GM23248 (cell line): ENCODE data around the gene KCNH3. TPM values are rescaled to one million over a fixed set of nuclear protein-coding genes. Genes with fewer than 3 reads are reported as not detected.

Experiments used
- DNase-seq: peaks from one replicate; pipeline ENCODE4 v3.0.0-alpha.2; 2015
- H2AFZ ChIP-seq: fragments of 200-600 bp; sonication (generic); 2 replicates; pipeline ENCODE4 v1.6.1; 2016; ENCODE audit warnings: antibody characterized with exemption
- H3F3A ChIP-seq: fragments of 200-600 bp; sonication (generic); 2 replicates; pipeline ENCODE4 v1.6.1; 2016; ENCODE audit warnings: mild to moderate bottlenecking, antibody characterized with exemption, mixed run types; ENCODE audit not compliant: insufficient read depth
- H3K27ac ChIP-seq: fragments of 200-600 bp; sonication (generic); 2 replicates; pipeline ENCODE4 v1.5.1; 2016; ENCODE audit warnings: mild to moderate bottlenecking
- H3K27me3 ChIP-seq: fragments of 200-600 bp; sonication (generic); replicated peaks from 2 replicates; pipeline ENCODE4 v1.6.1; 2016; ENCODE audit warnings: mild to moderate bottlenecking; ENCODE audit not compliant: insufficient read depth
- H3K36me3 ChIP-seq: fragments of 200-600 bp; sonication (generic); 2 replicates; pipeline ENCODE4 v1.6.1; 2016; ENCODE audit warnings: low read depth, mild to moderate bottlenecking
- H3K4me1 ChIP-seq: fragments of 200-600 bp; sonication (generic); 2 replicates; pipeline ENCODE4 v1.6.1; 2016; ENCODE audit warnings: mild to moderate bottlenecking; ENCODE audit not compliant: insufficient read depth
- H3K4me2 ChIP-seq: fragments of 200-600 bp; sonication (generic); one replicate; pipeline ENCODE4 v1.6.1; 2016; ENCODE audit warnings: mild to moderate bottlenecking; ENCODE audit not compliant: unreplicated experiment
- H3K4me3 ChIP-seq: fragments of 200-600 bp; sonication (generic); 2 replicates; pipeline ENCODE4 v1.5.1; 2016; ENCODE audit warnings: mild to moderate bottlenecking
- H3K79me2 ChIP-seq: fragments of 200-600 bp; sonication (generic); 2 replicates; pipeline ENCODE4 v1.6.1; 2016; ENCODE audit warnings: mild to moderate bottlenecking; ENCODE audit not compliant: insufficient read depth
- H3K9ac ChIP-seq: fragments of 200-600 bp; sonication (generic); 2 replicates; pipeline ENCODE4 v1.6.1; 2016; ENCODE audit warnings: mild to moderate bottlenecking
- H3K9me2 ChIP-seq: fragments of 200-600 bp; sonication (generic); 2 replicates; pipeline ENCODE4 v1.6.1; 2016; ENCODE audit warnings: mixed run types, mild to moderate bottlenecking, moderate library complexity; ENCODE audit not compliant: insufficient read depth
- H3K9me3 ChIP-seq: fragments of 200-600 bp; sonication (generic); one replicate; pipeline ENCODE4 v1.6.1; 2017; ENCODE audit warnings: low read depth
- H4K20me1 ChIP-seq: fragments of 200-600 bp; sonication (generic); 2 replicates; pipeline ENCODE4 v1.6.0; 2016; ENCODE audit not compliant: insufficient read depth
- EZH2 ChIP-seq: fragments of 200-600 bp; sonication (generic); IDR thresholded peaks from 2 replicates; pipeline ENCODE4 v1.6.1; 2018; ENCODE audit warnings: antibody characterized with exemption, mild to moderate bottlenecking; ENCODE audit not compliant: insufficient read depth, poor library complexity, severe bottlenecking
- EZH2phosphoT487 ChIP-seq: fragments of 200-600 bp; sonication (generic); IDR thresholded peaks from 2 replicates; pipeline ENCODE4 v1.6.1; 2018; ENCODE audit warnings: antibody characterized with exemption, moderate library complexity, mild to moderate bottlenecking, low read depth; ENCODE audit not compliant: insufficient read depth
- WGBS, 2 experiments: methylation state at CpG; one replicate each; pipeline ENCODE4 v1.1.6; 2015 to 2017; ENCODE audit warnings: low lambda C conversion rate in 2 of 2, low coverage in 1 of 2; ENCODE audit errors: missing lambda C conversion rate in 2 of 2; 5-methylcytosine and 5-hydroxymethylcytosine counted together
- in situ Hi-C: fragments of 300-500 bp; cut with MboI; formaldehyde crosslinking; loops from 2 replicates; pipeline ENCODE4 v1.15.0; 2020
- polyA plus RNA-seq: library from polyadenylated mRNA; unstranded; fragments of >200 nt; fragmentation: Nextera tagmentation; extraction: Ambion mirVana; gene quantifications from 2 replicates; pipeline ENCODE4 v1.2.1, GENCODE V29; 2016
- total RNA-seq: library from RNA; depleted of rRNA; stranded (reverse); fragments of >200 nt; shearing (Covaris generic); gene quantifications from 2 replicates; pipeline ENCODE4 v1.2.3, GENCODE V29; 2014

Gene KCNH3
- total and polyA plus RNA-seq, 2 experiments from 2014 or later: 0.09 TPM; not detected in 1

DNA sequence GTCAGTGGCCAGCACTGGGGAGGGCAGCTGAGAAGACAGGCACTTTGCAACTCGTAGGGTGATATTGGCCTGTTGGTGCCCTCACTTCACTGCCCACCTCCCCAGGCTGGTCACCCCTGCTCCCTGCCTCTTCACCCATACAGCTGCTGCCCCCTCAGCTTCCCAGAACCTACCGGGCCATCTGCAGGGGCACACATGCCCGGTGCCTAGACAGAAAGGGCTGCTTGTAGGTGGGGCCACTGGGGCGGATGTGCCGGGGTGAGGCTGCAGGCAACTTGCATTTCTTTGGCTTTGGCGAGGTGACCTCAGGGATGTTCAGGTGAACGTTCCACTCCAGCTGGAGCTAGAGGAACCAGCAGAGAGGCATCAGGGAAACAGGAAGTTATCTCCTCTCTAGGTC, 49.5 kb downstream of the KCNH3 start:
- Histone ChIP-seq H3K27me3 (no peaks in the 10 kb centered on the region), H4K20me1 (no peaks in the 10 kb centered on the region), H3K9me3 (no peaks in the 10 kb centered on the region), H3K36me3 (no peaks in the 10 kb centered on the region), H2AFZ (no peak overlapping the region), H3K4me2 (no peak overlapping the region), H3K27ac (no peak overlapping the region), H3K4me3 (no peak overlapping the region), H3K4me1 (no peaks in the 10 kb centered on the region), H3F3A (no peaks in the 10 kb centered on the region), H3K9ac (no peak overlapping the region), H3K9me2 (no peaks in the 10 kb centered on the region), H3K79me2 (no peaks in the 10 kb centered on the region)
- TF ChIP-seq EZH2: no peak
- no peak for TF ChIP-seq EZH2phosphoT487
- in situ Hi-C loops: no loop called here
- 96 to 99% methylated on average over 6 to 7 of the region's 7 CpGs for WGBS, 2 experiments
- no peak for DNase-seq

GRCh38 chr12:49588721-49589516, 50.1 kb downstream of the KCNH3 start:
- no peaks in the 10 kb centered on the region for H3F3A ChIP-seq
- no peak overlapping the region for H3K27ac ChIP-seq
- no peak overlapping the region for H3K4me2 ChIP-seq
- no peaks in the 10 kb centered on the region for H3K36me3 ChIP-seq
- no peak overlapping the region for H3K9ac ChIP-seq
- H3K9me2 ChIP-seq: no peaks in the 10 kb centered on the region
- no peaks in the 10 kb centered on the region for H4K20me1 ChIP-seq
- DNase-seq: no peak
- in situ Hi-C loops: no loop called here
- no peaks in the 10 kb centered on the region for H3K27me3 ChIP-seq
- H3K4me1 ChIP-seq: no peaks in the 10 kb centered on the region
- no peaks in the 10 kb centered on the region for H3K79me2 ChIP-seq
- 75 to 83% methylated on average over 4 of the region's 4 CpGs for WGBS, 2 experiments
- H3K4me3 ChIP-seq: no peak overlapping the region
- no peaks in the 10 kb centered on the region for H3K9me3 ChIP-seq
- no peak overlapping the region for H2AFZ ChIP-seq
- no peak for TF ChIP-seq EZH2
- no peak for TF ChIP-seq EZH2phosphoT487

GRCh38 chr12:49598527-49598926, 59.7 kb downstream of the KCNH3 start:
- TF ChIP-seq EZH2 (no peak), EZH2phosphoT487 (no peak)
- Histone ChIP-seq H3K36me3 (no peaks in the 10 kb centered on the region), H3F3A (no peaks in the 10 kb centered on the region), H3K9me3 (no peaks in the 10 kb centered on the region), H3K27me3 (no peaks in the 10 kb centered on the region), H4K20me1 (no peaks in the 10 kb centered on the region), H2AFZ (no peak overlapping the region), H3K9ac (no peak overlapping the region), H3K27ac (no peak overlapping the region), H3K9me2 (no peaks in the 10 kb centered on the region), H3K4me3 (no peak overlapping the region), H3K79me2 (no peaks in the 10 kb centered on the region), H3K4me1 (no peaks in the 10 kb centered on the region), H3K4me2 (no peak overlapping the region)
- 67 to 78% methylated on average over 10 of the region's 10 CpGs for WGBS, 2 experiments
- DNase-seq: no peak
- in situ Hi-C loops: no loop called here

GRCh38 chr12:49599961-49600360, 61.1 kb downstream of the KCNH3 start:
- Histone ChIP-seq H3F3A (no peaks in the 10 kb centered on the region), H3K4me1 (no peaks in the 10 kb centered on the region), H3K9me3 (no peaks in the 10 kb centered on the region), H3K4me2 (no peak overlapping the region), H3K9ac (no peak overlapping the region), H3K27ac (no peak overlapping the region), H3K79me2 (no peaks in the 10 kb centered on the region), H3K4me3 (no peak overlapping the region), H4K20me1 (no peaks in the 10 kb centered on the region), H2AFZ (no peak overlapping the region), H3K9me2 (no peaks in the 10 kb centered on the region), H3K36me3 (no peaks in the 10 kb centered on the region), H3K27me3 (no peaks in the 10 kb centered on the region)
- 92 to 93% methylated on average over 8 of the region's 8 CpGs for WGBS, 2 experiments
- no peak for DNase-seq
- in situ Hi-C loops: no loop called here
- TF ChIP-seq EZH2 (no peak), EZH2phosphoT487 (no peak)
